T47D (cell line): Measurements from ENCODE around the gene CYSRT1.
"Not testable (repeated sequence)": the region's sequence is repeated elsewhere in the genome, so short reads cannot be mapped to it uniquely, and the experiment has no call there.

Source experiments
- DNase-seq, 2 experiments: peaks; one replicate each; pipeline versions ENCODE4 v3.0.0 to v3.0.0-alpha.2; 2011 to 2012; ENCODE audit warnings: low read depth in 1 of 2, low spot score in 1 of 2
- JUND ChIP-seq: IDR thresholded peaks from 2 replicates; pipeline ENCODE4 v1.6.1; 2012; ENCODE audit warnings: low read depth
- in situ Hi-C: cut with HindIII; loops from 2 replicates; pipeline ENCODE4 v1.10.0; 2016; ENCODE audit warnings: low sequenced_read_pairs, low pct_unique_long_range_greater_than_20kb

CYSRT1 gene

DNA sequence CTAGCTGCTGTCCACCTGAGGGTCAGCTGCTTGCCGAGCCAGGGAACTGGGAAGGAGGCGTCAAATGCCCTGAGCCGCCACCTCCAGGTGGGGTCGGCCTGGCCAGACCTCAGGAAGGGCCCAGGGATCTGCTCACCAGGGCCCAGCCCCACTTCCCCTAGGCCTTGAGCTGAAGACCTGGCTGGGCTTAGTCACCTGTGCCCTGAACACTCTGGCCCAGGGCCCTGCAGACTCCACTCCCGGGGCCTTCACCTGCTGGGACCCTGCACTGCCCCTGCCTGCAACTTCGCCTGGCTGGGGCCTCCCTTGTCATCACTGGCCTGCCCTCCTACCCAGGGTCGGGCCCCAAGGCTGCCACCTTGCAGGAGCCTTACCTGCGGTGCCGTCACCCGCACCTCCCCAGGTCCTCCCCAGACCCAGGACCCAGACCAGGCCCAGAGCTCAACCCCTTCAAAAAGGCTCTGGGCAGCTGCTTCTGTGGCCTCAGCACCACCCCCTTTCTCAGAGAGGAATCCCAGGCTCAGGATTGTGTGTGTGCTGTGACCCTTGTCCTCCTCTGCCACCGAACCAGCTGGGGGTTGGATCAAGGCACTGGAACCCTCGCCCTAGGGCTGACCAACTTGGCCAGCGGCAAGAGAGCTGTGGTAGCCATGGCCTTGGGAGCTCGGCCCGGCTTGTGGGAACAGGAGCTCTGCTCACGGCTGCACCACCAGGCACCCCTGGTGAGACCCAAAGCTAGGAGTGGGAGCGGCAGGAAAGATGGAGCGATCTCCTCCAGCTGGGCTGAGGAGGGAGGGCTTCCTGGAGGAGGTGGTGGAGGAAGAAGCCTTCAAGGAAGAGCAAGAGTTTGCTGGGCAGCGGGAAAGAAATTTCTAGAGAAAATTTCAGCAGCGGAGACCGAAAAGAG lies 29.0 kb downstream of the CYSRT1 start:
- no peak for TF ChIP-seq JUND
- in situ Hi-C loops: no loop called here

DNA sequence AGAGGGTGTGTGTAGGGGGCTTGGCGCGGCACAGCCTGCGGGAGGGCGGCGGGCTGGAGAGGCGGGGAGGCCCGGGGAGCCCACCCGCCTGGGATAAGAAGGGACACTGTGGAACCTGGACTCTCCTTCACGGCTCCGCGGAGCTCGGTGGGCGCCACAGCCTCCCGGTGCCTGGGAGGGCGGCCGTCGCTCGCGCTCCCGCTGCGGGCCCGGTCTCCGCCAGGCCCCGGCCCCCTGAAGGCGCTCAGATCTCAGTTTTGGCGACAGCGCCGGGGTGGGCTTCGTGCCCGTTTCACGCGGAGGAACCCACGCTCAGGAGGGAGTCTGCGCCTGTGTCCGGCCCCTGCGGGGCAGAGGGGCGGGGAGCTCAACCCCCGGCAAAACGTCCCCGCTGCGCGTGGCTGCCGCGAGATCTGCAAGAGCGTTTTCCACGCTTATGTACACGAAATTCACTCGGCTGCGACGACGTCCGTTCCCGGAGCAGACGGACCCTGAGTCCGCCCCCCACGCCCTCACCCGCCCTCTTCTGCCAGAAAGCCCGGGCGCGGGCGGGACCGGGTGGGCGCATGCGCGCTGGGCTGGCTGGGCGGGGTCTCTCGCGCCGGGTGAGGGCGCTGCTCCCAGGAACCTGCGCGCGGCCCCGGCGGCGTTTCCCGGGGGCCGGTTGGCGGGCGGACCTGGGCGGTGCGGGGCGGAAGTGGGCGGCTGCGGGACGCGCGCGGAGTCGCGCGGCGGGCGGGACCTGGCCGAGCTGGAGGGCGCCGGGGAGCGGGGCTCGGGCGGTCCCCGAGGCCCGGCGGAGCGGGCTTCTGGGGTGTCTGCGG lies 29.9 kb downstream of the CYSRT1 start, which contains the start of gene NELFB:
TSS of gene NELFB (plus strand) at position 704 of the 824 bp plus-strand sequence.
- peak; percentile 96 to 100 for DNase-seq
- in situ Hi-C loops: no loop called here

More for the DNA sequence above, 29.0 kb downstream of the CYSRT1 start:
- no peak for DNase-seq

GRCh38 chr9:137255448-137256114 lies 30.6 kb downstream of the CYSRT1 start:
- peak in 1 of 2 experiments; percentile 52 for DNase-seq
- in situ Hi-C loops: no loop called here
- TF ChIP-seq JUND: no peak

More for the DNA sequence above, 29.9 kb downstream of the CYSRT1 start, which contains the start of gene NELFB:
- TF ChIP-seq JUND: no peak

DNA sequence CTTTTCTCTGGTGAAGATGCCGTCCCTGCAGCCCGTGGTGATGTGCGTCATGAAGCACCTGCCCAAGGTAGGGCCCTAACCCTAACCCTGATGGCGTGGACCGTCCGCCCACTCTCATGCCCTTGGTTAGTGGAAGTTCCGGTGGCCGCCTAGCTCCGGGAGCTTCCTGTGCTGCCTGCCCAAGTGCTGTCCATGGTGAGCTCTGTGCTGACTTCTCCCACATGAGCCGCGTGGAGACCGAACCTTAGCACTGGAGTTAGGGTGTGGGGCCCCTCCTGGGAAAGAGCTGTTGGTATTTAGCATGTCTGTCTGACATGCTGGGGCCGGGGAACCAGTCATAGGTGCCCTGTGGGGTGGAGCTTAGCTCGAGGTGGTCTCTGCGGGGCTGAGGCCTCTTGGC lies 31.4 kb downstream of the CYSRT1 start:
- no peak for TF ChIP-seq JUND
- DNase-seq: no peak
- in situ Hi-C loops: no loop called here

GRCh38 chr9:137256856-137257255 lies 31.9 kb downstream of the CYSRT1 start:
- in situ Hi-C loops: no loop called here
- TF ChIP-seq JUND: no peak
- no peak for DNase-seq

DNA sequence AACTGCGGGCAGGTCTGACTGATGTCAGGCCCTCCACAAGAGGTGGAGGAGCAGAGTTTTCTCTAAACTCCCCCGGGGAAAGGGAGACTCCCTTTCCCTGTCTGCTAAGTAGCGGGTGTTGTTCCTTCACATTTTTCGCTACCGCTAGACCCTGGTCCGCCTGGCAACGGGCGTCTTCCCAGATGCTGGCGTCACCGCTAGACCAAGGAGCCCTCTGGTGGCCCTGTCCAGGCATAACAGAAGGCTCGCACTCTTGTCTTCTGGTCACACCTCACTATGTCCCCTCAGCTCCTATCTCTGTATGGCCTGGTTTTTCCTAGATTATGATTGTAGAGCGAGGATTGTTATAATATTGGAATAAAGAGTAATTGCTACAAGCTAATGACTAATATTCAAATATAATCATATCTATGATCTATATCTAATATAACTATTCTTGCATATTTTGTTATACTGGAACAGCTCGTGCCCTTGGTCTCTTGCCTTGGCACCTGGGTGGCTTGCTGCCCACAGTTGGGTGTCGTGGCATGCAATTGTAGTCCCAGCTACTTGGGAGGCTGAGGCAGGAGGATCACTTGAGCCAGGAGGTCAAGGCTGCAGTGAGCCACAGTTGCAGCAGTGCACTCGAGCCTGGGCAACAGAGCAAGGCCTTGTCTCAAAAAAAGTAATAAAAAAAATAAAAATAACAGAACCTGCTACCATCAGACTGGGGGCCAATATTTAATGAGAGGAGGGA lies 37.4 kb downstream of the CYSRT1 start:
- peak in 1 of 2 experiments; percentile 62 for DNase-seq
- in situ Hi-C loops: not testable (repeated sequence)

DNA sequence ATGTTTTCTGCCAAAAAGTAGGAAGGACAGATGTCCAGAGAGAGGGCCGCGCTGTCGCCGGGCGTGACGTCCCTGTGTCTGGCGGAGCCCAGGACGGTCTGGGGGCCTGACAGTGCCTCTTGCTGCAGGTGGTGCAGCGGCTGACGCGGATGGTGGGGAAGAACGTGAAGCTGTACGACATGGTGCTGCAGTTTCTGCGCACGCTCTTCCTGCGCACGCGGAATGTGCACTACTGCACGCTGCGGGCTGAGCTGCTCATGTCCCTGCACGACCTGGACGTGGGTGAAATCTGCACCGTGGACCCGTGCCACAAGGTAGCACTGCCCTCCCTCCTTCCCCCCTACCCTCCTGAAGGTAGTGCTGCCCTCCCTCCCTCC lies 37.9 kb downstream of the CYSRT1 start:
- no peak for DNase-seq
- TF ChIP-seq JUND: no peak
- in situ Hi-C loops: no loop called here

- no peak for TF ChIP-seq JUND
- DNase-seq: no peak
- in situ Hi-C loops: no loop called here
These were observed 38.5 kb downstream of the CYSRT1 start for GRCh38 chr9:137263506-137263905.

DNA sequence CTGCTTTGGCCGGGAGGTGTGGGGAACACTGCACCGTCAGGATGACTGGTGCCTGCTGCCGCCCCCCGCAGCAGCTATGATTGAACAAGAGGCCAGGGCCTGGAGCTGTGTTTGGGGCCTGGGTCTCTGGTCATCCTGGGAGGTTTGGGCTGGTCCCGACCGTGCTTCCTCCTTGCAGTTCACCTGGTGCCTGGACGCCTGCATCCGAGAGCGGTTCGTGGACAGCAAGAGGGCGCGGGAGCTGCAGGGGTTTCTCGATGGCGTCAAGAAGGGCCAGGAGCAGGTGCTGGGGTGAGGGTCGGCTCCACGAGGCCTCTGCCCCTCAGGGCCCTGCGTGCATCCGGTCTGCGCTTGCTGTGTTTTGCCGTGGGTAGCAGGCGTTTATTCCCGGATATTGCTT lies 39.1 kb downstream of the CYSRT1 start:
- DNase-seq: no peak
- TF ChIP-seq JUND: no peak
- in situ Hi-C loops: no loop called here

- in situ Hi-C loops: no loop called here
- no peak for DNase-seq
- no peak for TF ChIP-seq JUND
These were observed 40.7 kb downstream of the CYSRT1 start for GRCh38 chr9:137265496-137266161.

DNA sequence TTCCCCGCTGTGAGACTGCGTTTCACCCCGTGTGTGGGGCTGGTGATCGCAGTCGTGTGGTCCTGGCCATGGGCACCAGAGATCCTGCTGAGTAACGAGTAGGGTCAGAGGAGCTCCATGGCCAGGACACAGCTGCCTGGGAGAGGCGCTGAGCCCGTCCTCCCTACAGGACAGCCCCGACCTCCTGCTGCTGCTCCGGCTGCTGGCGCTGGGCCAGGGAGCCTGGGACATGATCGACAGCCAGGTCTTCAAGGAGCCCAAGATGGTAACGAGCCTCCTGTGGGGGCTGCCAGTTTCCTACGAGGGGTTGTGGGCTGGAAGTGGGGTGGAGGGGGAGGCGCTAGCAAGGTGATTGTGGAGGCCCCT lies 41.2 kb downstream of the CYSRT1 start:
- DNase-seq: no peak
- no peak for TF ChIP-seq JUND
- in situ Hi-C loops: no loop called here
